Transverse colon (tissue), 4 donors: ENCODE results near the gene KCTD18. TPM values are rescaled to one million over a fixed set of nuclear protein-coding genes. Genes with fewer than 3 reads are reported as not detected.

Experiments used
- DNase-seq: peaks from one replicate; pipeline ENCODE4 v3.0.0-alpha.2; 2019
- H3K27ac ChIP-seq, 4 donors: fragments of 200-600 bp; sonication (generic); 2 replicates each; pipeline ENCODE4 v1.5.1; 2016 to 2018; ENCODE audit warnings: inconsistent platforms in 4 of 4
- H3K27me3 ChIP-seq: fragments of 200-600 bp; sonication (generic); 2 replicates; pipeline ENCODE4 v1.5.1; 2017; ENCODE audit warnings: inconsistent platforms
- H3K36me3 ChIP-seq, 4 donors: fragments of 200-600 bp; sonication (generic); 2 replicates each; pipeline ENCODE4 v1.5.1; 2017 to 2019; ENCODE audit warnings: inconsistent platforms in 4 of 4
- H3K4me1 ChIP-seq, 4 donors: fragments of 200-600 bp; sonication (generic); 2 replicates each; pipeline ENCODE4 v1.5.1; 2017 to 2020; ENCODE audit warnings: inconsistent platforms in 4 of 4
- H3K4me3 ChIP-seq, 4 donors: fragments of 200-600 bp; sonication (generic); 1 replicate in 1 of 4; 2 replicates in 3 of 4; pipeline versions ENCODE4 v1.5.1 to v1.6.1; 2017 to 2019; ENCODE audit warnings: inconsistent platforms in 4 of 4
- H3K9me3 ChIP-seq, 2 donors: fragments of 200-600 bp; sonication (generic); 2 replicates each; pipeline ENCODE4 v1.5.1; 2017 to 2019; ENCODE audit warnings: inconsistent platforms in 2 of 2
- CTCF ChIP-seq, 5 experiments: fragments of 200-600 bp in 3 of 5; fragments of 450-650 bp in 2 of 5; sonication (generic) in 3 of 5; IDR thresholded peaks; 1 replicate in 2 of 5; 2 replicates in 3 of 5; pipeline ENCODE4 v1.5.1; 2016 to 2017; ENCODE audit warnings: antibody characterized with exemption in 5 of 5, inconsistent platforms in 3 of 5, mild to moderate bottlenecking in 2 of 5, moderate library complexity in 1 of 5
- EP300 ChIP-seq: sonication (generic); formaldehyde crosslinking; IDR thresholded peaks from one replicate; pipeline ENCODE4 v1.6.1; 2017; ENCODE audit warnings: antibody characterized with exemption, low read depth
- POLR2A ChIP-seq: fragments of 450-650 bp; IDR thresholded peaks from one replicate; pipeline ENCODE4 v1.6.1; 2016; ENCODE audit warnings: antibody characterized with exemption, mild to moderate bottlenecking, moderate library complexity
- POLR2AphosphoS5 ChIP-seq, 3 donors: sonication (generic); formaldehyde crosslinking; IDR thresholded peaks; one replicate each; pipeline ENCODE4 v1.6.1; 2016; ENCODE audit warnings: antibody characterized with exemption in 3 of 3
- WGBS, 2 donors: methylation state at CpG; one replicate each; pipeline ENCODE4 v1.1.5; 2018; ENCODE audit warnings: low coverage in 1 of 2; 5-methylcytosine and 5-hydroxymethylcytosine counted together
- in situ Hi-C, 4 donors: fragments of 200-750 bp; cut with MboI; loops; one replicate each; pipeline versions ENCODE4 v1.15.0 to v1.15.1; 2017; ENCODE audit warnings: low sequenced_read_pairs in 3 of 4, low pct_ligation_motif_present in 1 of 4, low pct_unique_long_range_greater_than_20kb in 1 of 4
- intact Hi-C: fragments of 100-400 bp; cut with DNase I; formaldehyde crosslinking; loops from one replicate; pipeline ENCODE4 v1.15.1; 2023; ENCODE audit warnings: low total_unique reads
- total RNA-seq, 4 donors: library from RNA; depleted of rRNA; stranded (reverse); fragments of >200 nt; gene quantifications; one replicate each; pipeline ENCODE4 v1.1.0, GENCODE V29; 2016

The KCTD18 gene
- total RNA-seq, result 10 to 100 TPM; 18.5 to 68.5 (median 20.7) TPM

DNA sequence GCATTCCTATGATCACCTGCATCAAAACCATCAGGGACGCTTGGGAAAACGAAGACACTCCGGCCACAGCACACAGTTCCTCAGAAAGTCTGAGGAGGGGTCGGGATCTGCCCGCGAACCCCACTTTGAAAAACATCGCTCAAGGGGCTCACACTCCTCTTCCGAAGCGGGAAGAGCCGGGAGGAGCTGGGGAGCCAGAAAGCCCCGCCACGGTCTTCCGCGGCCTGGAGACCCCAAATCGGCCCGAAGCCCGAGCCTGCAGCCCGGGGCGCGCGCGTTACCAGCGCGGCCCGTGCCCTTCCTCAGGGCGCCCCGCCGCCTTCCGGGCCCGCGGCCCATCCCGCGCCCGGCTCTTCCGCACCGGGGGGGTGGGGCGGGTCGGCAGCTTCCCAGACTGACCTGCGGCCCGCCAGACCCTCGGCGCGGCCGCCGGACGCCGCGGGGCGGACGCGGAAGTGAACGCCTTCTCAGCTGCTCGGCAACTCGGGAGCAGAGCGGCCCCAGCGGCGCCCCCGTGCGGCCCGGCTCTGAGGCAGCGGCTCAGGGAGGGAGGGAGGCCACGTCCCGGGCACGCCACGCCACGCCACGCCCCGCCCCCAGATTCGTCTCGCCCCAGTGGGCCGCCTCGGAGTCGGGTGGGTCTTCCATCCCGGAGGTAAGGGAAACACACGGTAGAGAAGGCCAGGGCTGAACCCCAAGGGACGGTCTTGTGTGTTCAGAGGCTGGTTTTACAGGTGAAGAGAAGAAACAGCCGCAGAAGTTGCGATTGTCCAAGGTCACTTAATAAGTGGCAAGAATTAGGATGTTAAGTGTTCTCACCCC is at the start of gene KCTD18:
TSS of gene KCTD18 (minus strand) at position 457 of the 822 bp plus-strand sequence. CDS start 3,052 bp downstream, outside the sequence.
- peak within 1 kb of the TSS; percentile 86 to 94 (median 90) for H3K27ac ChIP-seq
- in situ Hi-C loops (no loop called here), intact Hi-C loops (no loop called here)
- peak; percentile 95 for DNase-seq
- H3K27me3 ChIP-seq, result no peaks in the 10 kb centered on the region
- peak within 1 kb of the TSS; percentile 62 to 97 (median 86) for H3K4me3 ChIP-seq
- TF ChIP-seq POLR2A (peak; percentile 62), POLR2AphosphoS5 (IDR thresholded peaks at IDR 0.05) (peak; percentile 79 to 92 (median 91)), EP300 (no peak), CTCF (IDR thresholded peaks at IDR 0.05) (peak; percentile 42 to 90 (median 82))
- H3K36me3 ChIP-seq, result no peaks in the 10 kb centered on the region
- no peaks in the 10 kb centered on the region for H3K9me3 ChIP-seq
- peaks cover 4 to 30% (median 13%) of the 10 kb centered on the region in 4 donors for H3K4me1 ChIP-seq
- 0% methylated on average over 1 to 21 of the region's 78 CpGs for WGBS, 2 donors

GRCh38 chr2:200540793-200541192 is 30.9 kb upstream of the KCTD18 start:
- in situ Hi-C loops, result no loop called here
- Histone ChIP-seq H3K27ac (no peak overlapping the region), H3K9me3 (peaks cover 0 to 6% of the 10 kb centered on the region in 2 donors), H3K4me1 (no peaks in the 10 kb centered on the region), H3K4me3 (no peak overlapping the region), H3K36me3 (no peaks in the 10 kb centered on the region), H3K27me3 (no peaks in the 10 kb centered on the region)
- DNase-seq, result no peak
- intact Hi-C loops, result no loop called here
- TF ChIP-seq EP300 (no peak), CTCF (IDR thresholded peaks at IDR 0.05) (no peak), POLR2AphosphoS5 (IDR thresholded peaks at IDR 0.05) (no peak), POLR2A (no peak)

GRCh38 chr2:200538139-200538538 is 28.3 kb upstream of the KCTD18 start:
- no peaks in the 10 kb centered on the region for H3K27me3 ChIP-seq
- peaks cover 0 to 6% of the 10 kb centered on the region in 2 donors for H3K9me3 ChIP-seq
- H3K27ac ChIP-seq, result no peak overlapping the region
- in situ Hi-C loops, result no loop called here
- no peak for DNase-seq
- no peak for TF ChIP-seq EP300
- TF ChIP-seq POLR2A, result no peak
- TF ChIP-seq POLR2AphosphoS5 (IDR thresholded peaks at IDR 0.05), result no peak
- no peak for TF ChIP-seq CTCF (IDR thresholded peaks at IDR 0.05)
- no peak overlapping the region for H3K4me3 ChIP-seq
- intact Hi-C loops, result no loop called here
- WGBS, 2 donors, result 97 to 100% methylated on average over 1 of the region's 1 CpG
- no peaks in the 10 kb centered on the region for H3K36me3 ChIP-seq
- H3K4me1 ChIP-seq, result no peaks in the 10 kb centered on the region

- no peak for TF ChIP-seq EP300
- no peak for TF ChIP-seq POLR2AphosphoS5 (IDR thresholded peaks at IDR 0.05)
- TF ChIP-seq CTCF (IDR thresholded peaks at IDR 0.05), result no peak
- no peak for TF ChIP-seq POLR2A
- H3K27me3 ChIP-seq, result no peaks in the 10 kb centered on the region
- intact Hi-C loops, result no loop called here
- in situ Hi-C loops, result no loop called here
- no peaks in the 10 kb centered on the region for H3K9me3 ChIP-seq
- H3K4me3 ChIP-seq, result no peak overlapping the region
- DNase-seq, result no peak
- no peaks in the 10 kb centered on the region for H3K36me3 ChIP-seq
- H3K27ac ChIP-seq, result no peak overlapping the region
- H3K4me1 ChIP-seq, result no peaks in the 10 kb centered on the region
Measured at GRCh38 chr2:200534572-200534971, 24.7 kb upstream of the KCTD18 start.
